GM23338 (cell line): Measurements from ENCODE around the gene UST. TPM values are rescaled to one million over a fixed set of nuclear protein-coding genes. Genes with fewer than 3 reads are reported as not detected.

Experiments
- ATAC-seq: fragments of 200-7000 bp; cut with Tn5 transposase; 3 replicates; pipeline ENCODE4 v1.9.1; 2020
- DNase-seq: peaks from one replicate; pipeline ENCODE4 v3.0.0-alpha.2; 2015; ENCODE audit warnings: low spot score
- H2AFZ ChIP-seq: fragments of 200-600 bp; sonication (generic); 2 replicates; pipeline ENCODE4 v1.8.0; 2016; ENCODE audit warnings: antibody characterized with exemption, mild to moderate bottlenecking, moderate library complexity
- H3F3A ChIP-seq: fragments of 200-600 bp; sonication (generic); replicated peaks from 2 replicates; pipeline ENCODE4 v1.8.0; 2017; ENCODE audit warnings: antibody characterized with exemption, mixed run types, low read depth
- H3K27ac ChIP-seq: fragments of 200-600 bp; sonication (generic); 2 replicates; pipeline ENCODE4 v1.6.1; 2016; ENCODE audit warnings: low read depth
- H3K27me3 ChIP-seq: fragments of 200-600 bp; sonication (generic); 2 replicates; pipeline ENCODE4 v1.8.0; 2016; ENCODE audit warnings: mild to moderate bottlenecking, mixed run types, moderate library complexity; ENCODE audit not compliant: insufficient read depth
- H3K36me3 ChIP-seq: fragments of 200-600 bp; sonication (generic); 2 replicates; pipeline ENCODE4 v1.8.0; 2016; ENCODE audit warnings: mild to moderate bottlenecking; ENCODE audit not compliant: insufficient read depth
- H3K4me1 ChIP-seq: fragments of 200-600 bp; sonication (generic); 2 replicates; pipeline ENCODE4 v1.8.0; 2016; ENCODE audit warnings: mild to moderate bottlenecking, moderate library complexity; ENCODE audit not compliant: insufficient read depth
- H3K4me2 ChIP-seq: fragments of 200-600 bp; sonication (generic); 2 replicates; pipeline ENCODE4 v1.7.1; 2017; ENCODE audit warnings: mixed run types
- H3K4me3 ChIP-seq: fragments of 200-600 bp; sonication (generic); 2 replicates; pipeline ENCODE4 v1.6.1; 2016; ENCODE audit warnings: mixed run types
- H3K79me2 ChIP-seq: fragments of 200-600 bp; sonication (generic); replicated peaks from 2 replicates; pipeline ENCODE4 v1.8.0; 2017; ENCODE audit warnings: mild to moderate bottlenecking; ENCODE audit not compliant: insufficient read depth
- H3K9me2 ChIP-seq: fragments of 200-600 bp; sonication (generic); 2 replicates; pipeline ENCODE4 v1.8.0; 2017; ENCODE audit not compliant: insufficient read depth
- H4K20me1 ChIP-seq: fragments of 200-600 bp; sonication (generic); replicated peaks from 2 replicates; pipeline ENCODE4 v1.8.0; 2017; ENCODE audit warnings: mild to moderate bottlenecking; ENCODE audit not compliant: insufficient read depth
- H3K27ac Mint-ChIP-seq: 2 replicates; pipeline ENCODE4 v1.8.0; 2020; ENCODE audit warnings: inconsistent platforms, mild to moderate bottlenecking, moderate library complexity, mixed read lengths
- H3K27me3 Mint-ChIP-seq: 3 replicates; pipeline ENCODE4 v1.8.0; 2022; ENCODE audit warnings: low read depth, mild to moderate bottlenecking, moderate library complexity, mixed read lengths, inconsistent platforms; ENCODE audit not compliant: insufficient read depth, poor library complexity
- H3K36me3 Mint-ChIP-seq: 3 replicates; pipeline ENCODE4 v1.8.0; 2021; ENCODE audit warnings: low read depth, mild to moderate bottlenecking, inconsistent platforms, moderate library complexity, mixed read lengths
- H3K4me1 Mint-ChIP-seq: 3 replicates; pipeline ENCODE4 v1.8.0; 2020; ENCODE audit warnings: mild to moderate bottlenecking, inconsistent platforms, mixed read lengths
- H3K4me3 Mint-ChIP-seq: 3 replicates; pipeline ENCODE4 v1.8.0; 2021; ENCODE audit warnings: moderate library complexity, mild to moderate bottlenecking, inconsistent platforms, mixed read lengths
- H3K9me3 Mint-ChIP-seq: 3 replicates; pipeline ENCODE4 v1.8.0; 2020; ENCODE audit warnings: moderate library complexity, mild to moderate bottlenecking, inconsistent platforms, mixed read lengths
- CREB1 ChIP-seq: fragments of 250-450 bp; sonication (Bioruptor Pico); IDR thresholded peaks from 2 replicates; pipeline ENCODE4 v1.5.0; 2020; ENCODE audit warnings: low read depth, mild to moderate bottlenecking, moderate library complexity
- CTCF ChIP-seq, 2 experiments: fragments of 200-600 bp in 1 of 2; sonication (generic) in 1 of 2; conservative IDR thresholded peaks; 2 replicates each; pipeline versions ENCODE4 v1.5.1 to v1.6.1; 2016 to 2017; ENCODE audit warnings: antibody characterized with exemption in 2 of 2, low read depth in 2 of 2, mild to moderate bottlenecking in 2 of 2, moderate library complexity in 1 of 2
- EZH2 ChIP-seq: fragments of 200-600 bp; sonication (generic); IDR thresholded peaks from one replicate; pipeline ENCODE4 v1.8.0; 2017; ENCODE audit warnings: antibody characterized with exemption, mild to moderate bottlenecking, low read depth; ENCODE audit not compliant: unreplicated experiment
- EZH2phosphoT487 ChIP-seq: fragments of 200-600 bp; sonication (generic); IDR thresholded peaks from one replicate; pipeline ENCODE4 v1.8.1; 2018; ENCODE audit warnings: antibody characterized with exemption; ENCODE audit not compliant: unreplicated experiment
- NANOG ChIP-seq: IDR thresholded peaks from 2 replicates; pipeline ENCODE4 v1.6.1; 2016; ENCODE audit warnings: antibody characterized with exemption, borderline replicate concordance
- REST ChIP-seq: IDR thresholded peaks from one replicate; pipeline ENCODE4 v1.6.1; 2018; ENCODE audit warnings: antibody characterized with exemption; ENCODE audit not compliant: unreplicated experiment
- STAT1 ChIP-seq: IDR thresholded peaks from one replicate; pipeline ENCODE4 v1.6.1; 2016; ENCODE audit warnings: antibody characterized with exemption; ENCODE audit not compliant: unreplicated experiment
- ZNF114 ChIP-seq: fragments of 250-450 bp; sonication (Bioruptor Pico); IDR thresholded peaks from 2 replicates; pipeline ENCODE4 v1.5.0; 2020; ENCODE audit warnings: mild to moderate bottlenecking, moderate library complexity
- ZNF331 ChIP-seq: fragments of 250-450 bp; sonication (Bioruptor Pico); IDR thresholded peaks from 2 replicates; pipeline ENCODE4 v1.5.0; 2020; ENCODE audit warnings: low read depth, mild to moderate bottlenecking, moderate library complexity
- ZNF462 ChIP-seq: fragments of 250-450 bp; sonication (Bioruptor Pico); IDR thresholded peaks from 2 replicates; pipeline ENCODE4 v1.5.0; 2020; ENCODE audit warnings: mild to moderate bottlenecking, moderate library complexity
- polyA plus RNA-seq: library from polyadenylated mRNA; unstranded; fragments of >200 nt; fragmentation: Nextera tagmentation; extraction: Ambion mirVana; gene quantifications from 2 replicates; pipeline ENCODE4 v1.2.1, GENCODE V29; 2016
- total RNA-seq: library from RNA; depleted of rRNA; stranded (reverse); fragments of >200 nt; shearing (Covaris generic); gene quantifications from 2 replicates; pipeline ENCODE4 v1.2.3, GENCODE V29; 2014

The UST gene
- total and polyA plus RNA-seq, 2 experiments from 2014 or later = 12.6 to 33.0 TPM

GRCh38 chr6:149065121-149065520, 318.3 kb downstream of the UST start:
- TF ChIP-seq ZNF114 (CRISPR knock-in tag) = no peak
- TF ChIP-seq EZH2phosphoT487 = no peak
- TF ChIP-seq REST = no peak
- TF ChIP-seq ZNF462 (CRISPR knock-in tag) = no peak
- TF ChIP-seq CREB1 (CRISPR knock-in tag) = no peak
- TF ChIP-seq EZH2 = no peak
- TF ChIP-seq ZNF331 (CRISPR knock-in tag) = no peak
- TF ChIP-seq STAT1 = no peak
- TF ChIP-seq CTCF (conservative IDR thresholded peaks at IDR 0.05; ENCODE audit: low read depth in 2 of 2) = no peak
- TF ChIP-seq NANOG = no peak
- peaks cover 1% of the 10 kb centered on the region; the same call in 1 of the 2 replicates for H3K4me1 ChIP-seq
- no peak overlapping the region for H3K4me2 ChIP-seq
- ATAC-seq = no peak
- no peaks in the 10 kb centered on the region for H4K20me1 ChIP-seq
- Mint-ChIP-seq H3K27ac (no peak overlapping the region), H3K4me1 (peaks cover 3% of the 10 kb centered on the region; the same call in 2 of the 3 replicates), H3K4me3 (no peak overlapping the region), H3K27me3 (peaks cover 1% of the 10 kb centered on the region), H3K36me3 (no peaks in the 10 kb centered on the region; the same call in 2 of the 3 replicates), H3K9me3 (no peaks in the 10 kb centered on the region)
- H3K9me2 ChIP-seq = no peaks in the 10 kb centered on the region
- no peaks in the 10 kb centered on the region for H3K36me3 ChIP-seq
- H2AFZ ChIP-seq = no peak overlapping the region
- no peak for DNase-seq
- H3K79me2 ChIP-seq = no peaks in the 10 kb centered on the region
- H3K27ac ChIP-seq = no peak overlapping the region
- no peaks in the 10 kb centered on the region for H3F3A ChIP-seq
- H3K4me3 ChIP-seq = no peak overlapping the region
- H3K27me3 ChIP-seq = no peaks in the 10 kb centered on the region
